Measurements from ENCODE around the gene KLHL40.

Gene KLHL40

DNA sequence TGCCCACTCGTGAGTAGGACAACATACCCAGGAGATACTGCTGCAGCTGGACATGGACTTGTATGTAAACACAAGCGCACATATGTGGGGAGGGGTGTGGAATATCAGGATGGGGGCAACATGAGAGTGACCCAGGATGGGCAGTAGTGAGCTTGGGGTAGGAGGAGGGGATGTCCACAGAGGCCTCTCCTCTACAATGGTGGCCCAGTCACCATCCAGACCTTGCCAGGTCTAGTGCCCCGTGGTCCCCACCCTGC, 32.1 kb upstream of the KLHL40 start:
- H3K27me3 Mint-ChIP-seq, result no peaks in the 10 kb centered on the region
- H3K4me3 Mint-ChIP-seq, result peak overlapping the region; percentile 89
- H3K36me3 Mint-ChIP-seq (ENCODE audit: low read depth), result peaks cover 58% of the 10 kb centered on the region
- no peaks in the 10 kb centered on the region for H3K9me3 Mint-ChIP-seq
- peak overlapping the region; percentile 90 for H3K27ac Mint-ChIP-seq
- intact Hi-C loops (cut with micrococcal nuclease), result loop anchor here (5.0 kb wide), 2 partner anchors 71 to 94 kb away; partner anchors contain the start of gene SEC22C
- peaks cover 80% of the 10 kb centered on the region for H3K4me1 Mint-ChIP-seq (ENCODE audit: low read depth)

DNA sequence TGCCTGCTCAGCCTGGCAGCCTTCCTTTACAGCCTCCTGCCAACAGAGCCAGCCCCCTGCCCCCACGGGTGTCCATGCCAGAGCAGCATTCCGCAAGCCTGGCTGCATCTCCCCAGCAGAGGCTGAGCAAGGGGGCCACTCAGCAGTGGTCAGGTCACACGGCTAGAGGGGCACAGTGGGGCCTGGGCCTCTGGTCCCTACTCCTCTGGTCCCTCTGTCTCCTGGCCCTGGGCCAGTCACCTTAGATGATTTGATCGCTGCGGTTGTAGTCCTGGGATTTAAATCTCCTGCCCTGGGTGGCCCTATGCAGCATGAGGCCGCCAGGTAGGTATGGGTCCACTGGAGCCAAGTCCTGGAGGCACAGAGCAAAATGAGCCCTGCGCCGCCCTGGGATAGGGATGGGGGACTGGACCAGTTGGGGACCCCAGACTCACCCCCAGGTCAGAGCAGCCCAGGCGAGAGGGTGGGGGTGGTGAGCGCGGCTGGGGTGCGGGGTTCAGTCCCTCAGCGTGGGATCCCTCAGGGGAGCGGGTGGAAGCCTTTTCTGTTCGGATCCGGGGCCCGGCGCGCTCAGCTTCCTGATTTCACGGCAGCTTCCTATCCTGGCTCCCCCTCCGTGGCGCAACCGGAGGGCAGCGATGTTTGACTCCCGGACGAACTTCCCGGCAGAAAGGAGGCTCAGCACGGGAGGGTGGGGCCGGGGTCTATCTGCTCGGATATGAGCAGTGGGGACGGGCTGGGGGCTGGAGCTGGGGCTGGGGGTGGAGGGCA, 31.6 kb upstream of the KLHL40 start, which contains the start of gene ZBTB47:
Gene ZBTB47, plus strand, starts transcription at position 138 of the 771 bp plus-strand sequence. CDS start 4,659 bp downstream, outside the sequence.
- H3K4me3 Mint-ChIP-seq, result peak within 1 kb of the TSS; percentile 89
- peak within 1 kb of the TSS; percentile 90 for H3K27ac Mint-ChIP-seq
- H3K36me3 Mint-ChIP-seq (ENCODE audit: low read depth), result peaks cover 61% of the 10 kb centered on the region
- intact Hi-C loops (cut with micrococcal nuclease), result loop anchor here (2.0 to 5.0 kb wide), 3 partner anchors 53 to 94 kb away; partner anchors contain the start of genes NKTR and SEC22C
- H3K4me1 Mint-ChIP-seq (ENCODE audit: low read depth), result peaks cover 86% of the 10 kb centered on the region
- H3K9me3 Mint-ChIP-seq, result no peaks in the 10 kb centered on the region
- H3K27me3 Mint-ChIP-seq, result no peaks in the 10 kb centered on the region

DNA sequence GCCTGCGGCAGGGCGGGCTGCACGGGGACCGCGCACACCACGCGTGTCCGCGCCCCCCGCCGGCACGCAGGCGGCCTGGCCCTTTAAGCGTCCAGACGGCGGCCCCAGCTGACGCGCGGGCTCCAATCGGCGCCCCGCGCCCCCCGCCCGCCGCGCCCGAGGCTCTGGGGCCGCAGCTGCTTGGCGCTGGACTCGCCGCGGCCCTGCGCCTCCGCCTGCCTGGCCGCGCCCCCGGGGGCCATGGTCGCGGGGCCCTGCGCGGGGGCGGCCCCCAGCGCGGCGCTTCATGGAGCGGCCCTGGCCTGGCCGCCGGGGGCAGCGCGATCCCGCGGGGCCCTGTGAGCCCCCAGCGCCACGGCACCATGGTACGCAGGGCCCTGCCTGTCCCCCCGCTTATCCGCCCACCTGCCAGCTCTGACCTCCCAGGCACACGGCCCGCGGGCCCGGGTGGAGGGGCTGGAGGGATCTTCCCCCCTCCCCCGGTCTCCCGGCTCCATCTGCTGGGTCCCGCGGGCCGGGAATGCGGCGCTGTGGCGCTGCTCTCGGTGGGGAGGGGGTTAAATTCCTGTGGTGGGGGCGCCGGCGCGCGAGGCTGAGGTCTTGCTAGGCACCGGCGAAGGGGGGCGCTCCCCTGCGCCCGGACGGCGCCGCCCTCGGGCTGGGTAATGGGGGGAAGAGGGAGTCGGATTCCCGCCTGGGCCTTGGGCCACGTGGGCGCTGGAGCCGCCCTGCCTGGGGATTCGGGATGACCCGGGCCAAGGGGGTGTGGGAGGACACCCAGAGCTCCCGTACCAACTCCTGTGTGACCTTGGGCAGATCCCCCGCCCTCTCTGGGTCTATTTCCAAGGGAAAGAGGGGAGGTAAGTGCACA, 30.8 kb upstream of the KLHL40 start:
- no peaks in the 10 kb centered on the region for H3K27me3 Mint-ChIP-seq
- peaks cover 86% of the 10 kb centered on the region for H3K4me1 Mint-ChIP-seq (ENCODE audit: low read depth)
- H3K9me3 Mint-ChIP-seq, result no peaks in the 10 kb centered on the region
- peak overlapping the region; percentile 90 for H3K27ac Mint-ChIP-seq
- peaks cover 61% of the 10 kb centered on the region for H3K36me3 Mint-ChIP-seq (ENCODE audit: low read depth)
- intact Hi-C loops (cut with micrococcal nuclease), result loop anchor here (2.0 to 5.0 kb wide), 3 partner anchors 54 to 93 kb away; partner anchors contain the start of genes NKTR and SEC22C
- H3K4me3 Mint-ChIP-seq, result peak overlapping the region; percentile 89

DNA sequence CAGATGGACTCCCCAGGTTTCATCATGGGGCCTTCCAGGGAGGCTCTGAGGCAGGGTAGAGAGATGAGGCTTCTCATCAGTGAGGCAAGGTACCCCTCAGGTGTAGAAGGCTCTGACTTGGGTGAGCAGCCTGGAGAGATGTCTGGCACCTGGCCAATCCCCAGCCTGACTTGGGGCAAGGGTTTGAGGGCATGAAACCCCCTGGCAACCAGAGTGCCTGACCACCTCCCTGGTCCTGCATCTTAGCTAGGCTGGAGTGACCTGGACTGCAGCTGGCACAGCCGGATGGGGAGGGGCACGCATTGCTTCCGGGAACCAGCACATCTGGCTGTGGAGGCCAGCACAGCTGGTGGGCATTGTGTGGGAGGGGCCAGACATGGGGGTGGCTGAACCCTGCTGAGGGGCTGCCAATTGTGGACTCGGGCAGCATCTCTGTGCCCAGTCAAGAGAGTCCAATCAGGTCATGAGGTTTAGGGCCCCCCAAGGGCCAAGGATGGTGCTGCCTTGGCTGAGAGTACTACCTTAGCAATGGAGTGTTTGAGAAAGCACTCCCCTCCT, 29.9 kb upstream of the KLHL40 start:
- Mint-ChIP-seq H3K27ac (peak overlapping the region; percentile 34), H3K9me3 (no peaks in the 10 kb centered on the region), H3K27me3 (no peaks in the 10 kb centered on the region), H3K4me3 (peak overlapping the region; percentile 63), H3K36me3 (ENCODE audit: low read depth) (peaks cover 61% of the 10 kb centered on the region), H3K4me1 (ENCODE audit: low read depth) (peaks cover 78% of the 10 kb centered on the region)
- intact Hi-C loops (cut with micrococcal nuclease), result loop anchor here (2.0 kb wide), 1 partner anchor 55 kb away; the partner anchor contains the start of gene NKTR

DNA sequence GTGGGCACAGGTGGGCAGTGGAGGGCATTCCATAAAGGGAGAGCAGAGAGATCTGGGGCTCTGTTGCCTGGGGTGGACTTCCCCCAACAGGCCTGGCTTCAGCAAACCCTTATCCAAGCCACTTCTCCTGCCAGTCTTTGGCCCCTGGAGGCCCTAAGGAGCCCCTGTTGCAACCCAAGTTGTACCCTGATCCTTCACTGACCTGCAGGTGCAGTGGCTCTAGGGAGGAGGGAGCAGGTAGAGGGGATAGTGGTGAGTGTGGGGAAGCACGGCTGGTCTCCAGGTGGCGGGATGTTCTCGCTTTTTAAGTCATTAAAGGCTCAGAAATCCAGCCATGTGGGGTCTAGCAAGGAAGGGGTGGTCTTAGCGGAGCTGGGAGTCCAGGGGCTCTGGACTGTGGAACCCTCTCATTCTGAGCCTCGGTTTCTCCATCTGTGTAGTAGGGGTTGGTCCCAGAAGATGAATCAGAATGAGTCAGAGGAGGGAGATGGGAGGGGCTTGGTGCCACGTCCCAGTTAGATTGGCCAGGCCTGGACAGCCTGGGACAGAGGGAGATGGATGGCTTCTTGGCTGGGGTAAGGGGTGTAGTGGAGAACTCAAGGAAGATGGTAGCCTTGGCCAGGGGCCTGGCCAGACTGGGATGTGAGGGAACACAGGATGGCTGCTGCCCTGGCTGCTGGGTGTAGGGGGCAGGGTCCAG, 29.2 kb upstream of the KLHL40 start:
- H3K9me3 Mint-ChIP-seq, result no peaks in the 10 kb centered on the region
- intact Hi-C loops (cut with micrococcal nuclease), result loop anchor here (2.0 kb wide), 1 partner anchor 55 kb away; the partner anchor contains the start of gene NKTR

DNA sequence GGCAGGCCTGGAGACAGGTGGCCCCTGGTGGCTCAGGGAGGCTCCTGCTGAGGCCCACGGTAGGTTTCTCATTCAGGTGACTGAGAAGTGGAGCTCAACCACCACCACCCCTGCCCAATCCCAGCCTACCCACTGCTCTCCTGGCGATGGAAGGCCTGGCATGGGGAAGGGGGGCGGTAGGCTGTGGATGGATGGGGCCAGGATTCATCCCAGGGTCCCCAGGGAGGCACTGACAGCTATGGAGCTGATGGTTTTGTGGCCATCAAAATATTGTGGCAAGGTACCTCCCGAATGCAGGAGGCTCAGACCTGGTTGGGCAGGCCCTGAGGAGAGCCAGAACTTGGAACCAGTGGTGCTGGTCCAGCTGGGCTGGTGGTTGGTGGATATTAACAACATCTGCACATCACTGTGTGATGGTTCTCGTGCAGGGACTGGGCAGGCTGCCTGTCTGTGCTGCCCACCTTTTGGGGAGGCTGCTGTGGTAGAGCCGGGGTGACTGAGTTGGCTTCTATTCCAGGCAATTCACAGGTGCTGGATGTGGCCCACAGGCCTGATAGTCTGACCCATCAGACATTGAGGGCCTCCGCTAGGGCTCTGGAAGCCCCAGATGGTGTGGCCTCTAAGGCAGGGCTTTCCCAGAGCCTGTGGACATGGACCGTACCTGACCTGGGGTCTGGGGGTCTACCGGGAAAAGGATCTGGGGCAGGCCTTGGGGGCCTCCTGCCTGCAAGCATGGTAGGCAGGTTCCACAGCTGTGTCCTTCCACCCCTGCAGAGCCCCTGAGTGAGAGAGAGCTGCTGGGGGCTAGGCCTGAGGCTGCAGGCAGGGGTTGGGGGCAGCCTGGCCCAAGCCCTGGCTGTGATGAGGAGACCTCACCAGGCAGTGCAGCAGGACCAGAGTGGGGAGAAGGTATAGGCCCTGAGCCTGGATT, 28.4 kb upstream of the KLHL40 start:
- Mint-ChIP-seq H3K9me3 (no peaks in the 10 kb centered on the region), H3K27ac (no peak overlapping the region), H3K27me3 (no peaks in the 10 kb centered on the region), H3K4me3 (no peak overlapping the region), H3K36me3 (ENCODE audit: low read depth) (peaks cover 59% of the 10 kb centered on the region), H3K4me1 (ENCODE audit: low read depth) (peaks cover 64% of the 10 kb centered on the region)
- intact Hi-C loops (cut with micrococcal nuclease), result no loop called here

More for the DNA sequence above, 29.2 kb upstream of the KLHL40 start:
- Mint-ChIP-seq H3K36me3 (ENCODE audit: low read depth) (peaks cover 61% of the 10 kb centered on the region), H3K4me3 (no peak overlapping the region), H3K4me1 (ENCODE audit: low read depth) (peaks cover 72% of the 10 kb centered on the region), H3K27me3 (no peaks in the 10 kb centered on the region), H3K27ac (no peak overlapping the region)

DNA sequence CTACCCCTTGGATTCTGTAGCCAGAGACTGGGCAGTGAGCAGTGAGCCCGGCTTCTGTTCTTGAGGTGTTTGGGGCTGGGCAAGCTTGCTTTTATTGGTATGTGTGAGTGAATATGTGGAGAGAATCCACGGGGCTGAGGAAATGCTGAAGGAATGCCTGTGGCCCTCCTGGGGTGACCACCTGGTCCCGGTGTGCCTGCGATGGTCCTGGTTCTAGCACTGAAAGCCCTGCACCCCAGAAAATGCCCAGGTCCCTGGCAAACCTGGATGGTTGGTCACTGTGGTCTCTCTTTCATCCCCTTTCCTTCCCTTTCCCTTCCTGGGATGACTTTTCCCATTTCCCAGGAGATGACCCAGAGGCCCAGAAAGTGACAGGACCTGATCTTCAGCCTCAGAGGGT, 27.7 kb upstream of the KLHL40 start:
- peaks cover 58% of the 10 kb centered on the region for H3K36me3 Mint-ChIP-seq (ENCODE audit: low read depth)
- intact Hi-C loops (cut with micrococcal nuclease), result no loop called here
- no peaks in the 10 kb centered on the region for H3K27me3 Mint-ChIP-seq
- H3K9me3 Mint-ChIP-seq, result no peaks in the 10 kb centered on the region
- H3K4me3 Mint-ChIP-seq, result no peak overlapping the region
- peak overlapping the region; percentile 44 for H3K27ac Mint-ChIP-seq
- peaks cover 56% of the 10 kb centered on the region for H3K4me1 Mint-ChIP-seq (ENCODE audit: low read depth)

DNA sequence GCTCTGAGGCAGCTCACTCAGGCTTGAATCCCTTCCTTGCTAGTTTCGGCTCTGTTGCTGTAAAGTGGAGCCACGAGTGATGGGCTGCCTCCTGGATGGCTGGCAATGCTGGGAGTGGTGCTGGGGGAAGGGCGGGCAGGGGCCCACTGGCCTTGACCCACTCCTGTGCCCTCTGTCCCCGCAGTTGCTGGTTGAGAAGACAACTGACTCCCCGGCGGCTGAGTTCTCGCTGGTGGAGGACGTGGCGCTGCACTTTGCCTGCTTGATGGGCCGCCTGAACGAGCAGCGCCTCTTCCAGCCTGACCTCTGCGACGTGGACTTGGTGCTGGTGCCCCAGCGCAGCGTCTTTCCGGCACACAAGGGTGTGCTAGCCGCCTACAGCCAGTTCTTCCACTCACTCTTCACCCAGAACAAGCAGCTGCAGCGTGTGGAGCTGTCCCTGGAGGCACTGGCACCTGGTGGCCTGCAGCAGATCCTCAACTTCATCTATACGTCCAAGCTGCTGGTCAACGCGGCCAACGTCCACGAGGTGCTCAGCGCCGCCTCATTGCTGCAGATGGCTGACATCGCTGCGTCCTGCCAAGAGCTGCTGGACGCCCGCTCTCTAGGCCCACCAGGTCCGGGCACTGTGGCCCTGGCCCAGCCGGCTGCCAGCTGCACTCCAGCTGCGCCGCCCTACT, 27.1 kb upstream of the KLHL40 start:
- Mint-ChIP-seq H3K27ac (peak overlapping the region; percentile 44), H3K9me3 (no peaks in the 10 kb centered on the region), H3K36me3 (ENCODE audit: low read depth) (peaks cover 63% of the 10 kb centered on the region), H3K4me3 (no peak overlapping the region), H3K27me3 (no peaks in the 10 kb centered on the region), H3K4me1 (ENCODE audit: low read depth) (peaks cover 51% of the 10 kb centered on the region)
- intact Hi-C loops (cut with micrococcal nuclease), result no loop called here

DNA sequence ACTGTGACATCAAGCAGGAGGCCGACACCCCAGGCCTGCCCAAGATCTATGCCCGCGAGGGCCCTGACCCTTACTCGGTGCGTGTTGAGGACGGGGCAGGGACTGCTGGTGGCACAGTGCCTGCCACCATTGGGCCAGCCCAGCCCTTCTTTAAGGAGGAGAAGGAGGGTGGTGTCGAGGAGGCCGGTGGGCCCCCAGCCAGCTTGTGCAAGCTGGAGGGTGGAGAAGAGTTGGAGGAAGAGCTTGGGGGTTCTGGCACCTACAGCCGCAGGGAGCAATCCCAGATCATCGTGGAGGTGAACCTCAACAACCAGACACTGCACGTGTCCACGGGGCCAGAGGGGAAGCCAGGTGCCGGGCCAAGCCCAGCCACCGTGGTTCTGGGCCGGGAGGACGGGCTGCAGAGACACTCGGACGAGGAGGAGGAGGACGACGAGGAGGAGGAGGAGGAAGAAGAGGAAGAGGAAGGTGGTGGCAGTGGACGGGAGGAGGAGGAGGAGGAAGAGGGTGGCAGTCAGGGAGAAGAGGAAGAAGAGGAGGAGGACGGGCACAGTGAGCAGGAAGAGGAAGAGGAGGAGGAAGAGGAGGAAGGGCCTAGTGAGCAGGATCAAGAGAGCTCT, 26.5 kb upstream of the KLHL40 start:
- Mint-ChIP-seq H3K4me1 (ENCODE audit: low read depth) (peaks cover 45% of the 10 kb centered on the region), H3K27ac (peak overlapping the region; percentile 44), H3K9me3 (no peaks in the 10 kb centered on the region), H3K4me3 (no peak overlapping the region), H3K27me3 (no peaks in the 10 kb centered on the region), H3K36me3 (ENCODE audit: low read depth) (peaks cover 64% of the 10 kb centered on the region)
- intact Hi-C loops (cut with micrococcal nuclease), result no loop called here

DNA sequence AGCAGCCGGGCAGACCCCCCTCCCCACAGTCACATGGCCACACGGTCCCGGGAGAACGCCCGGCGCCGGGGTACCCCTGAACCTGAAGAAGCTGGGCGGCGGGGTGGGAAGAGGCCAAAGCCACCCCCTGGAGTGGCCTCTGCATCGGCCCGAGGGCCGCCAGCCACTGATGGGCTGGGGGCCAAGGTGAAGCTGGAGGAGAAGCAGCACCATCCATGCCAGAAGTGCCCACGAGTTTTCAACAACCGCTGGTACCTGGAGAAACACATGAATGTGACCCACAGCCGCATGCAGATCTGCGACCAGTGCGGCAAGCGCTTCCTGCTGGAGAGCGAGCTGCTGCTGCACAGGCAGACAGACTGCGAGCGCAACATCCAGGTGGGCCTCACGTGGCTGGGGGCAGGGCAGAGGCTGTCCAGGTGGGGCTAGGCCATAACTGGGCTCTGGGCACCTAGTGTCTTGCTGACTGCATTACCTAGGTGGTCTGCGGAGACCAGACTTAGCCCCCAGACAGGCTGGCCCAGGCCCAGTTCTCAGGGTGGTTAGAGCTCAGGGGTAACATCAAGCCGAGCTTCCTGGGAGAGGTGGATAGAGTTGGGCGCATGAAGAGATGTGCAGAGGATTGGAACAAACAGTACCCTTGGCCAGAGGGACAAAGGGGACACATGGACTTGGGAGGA, 25.7 kb upstream of the KLHL40 start:
- Mint-ChIP-seq H3K9me3 (no peaks in the 10 kb centered on the region), H3K36me3 (ENCODE audit: low read depth) (peaks cover 69% of the 10 kb centered on the region), H3K4me1 (ENCODE audit: low read depth) (peaks cover 45% of the 10 kb centered on the region), H3K27me3 (no peaks in the 10 kb centered on the region), H3K27ac (peak overlapping the region; percentile 44), H3K4me3 (no peak overlapping the region)
- intact Hi-C loops (cut with micrococcal nuclease), result no loop called here

DNA sequence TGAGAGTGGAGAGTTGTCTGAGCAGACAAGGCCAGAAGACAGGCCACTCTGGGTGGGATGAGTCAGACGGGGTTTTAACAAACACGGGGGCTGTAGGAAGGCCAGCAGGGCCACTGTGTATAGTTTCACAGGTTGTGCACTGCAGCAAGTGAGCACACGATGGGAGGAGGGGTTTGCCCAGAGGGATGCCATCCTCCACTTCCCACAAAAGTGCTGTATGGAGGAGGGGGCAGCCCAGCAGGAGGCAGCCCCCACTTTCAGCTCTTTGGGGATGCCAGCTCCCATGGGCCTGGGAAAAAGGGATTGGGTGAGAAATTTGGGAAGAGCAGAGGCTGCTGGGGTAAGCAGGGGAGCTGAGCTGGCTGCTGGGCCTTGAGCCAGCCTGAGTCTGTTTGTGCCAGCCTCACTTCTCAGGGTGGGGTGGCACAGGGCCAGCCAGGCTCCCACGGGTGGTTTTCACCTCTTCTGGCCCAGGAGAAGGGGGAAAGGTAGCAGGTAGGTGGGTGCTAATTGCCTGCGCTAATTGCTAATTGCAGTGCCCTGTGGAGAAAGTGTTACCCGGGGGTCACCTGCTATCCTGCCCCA, 25.1 kb upstream of the KLHL40 start:
- Mint-ChIP-seq H3K4me3 (no peak overlapping the region), H3K27me3 (no peaks in the 10 kb centered on the region), H3K9me3 (no peaks in the 10 kb centered on the region), H3K36me3 (ENCODE audit: low read depth) (peaks cover 71% of the 10 kb centered on the region), H3K27ac (no peak overlapping the region), H3K4me1 (ENCODE audit: low read depth) (peaks cover 41% of the 10 kb centered on the region)
- intact Hi-C loops (cut with micrococcal nuclease), result no loop called here
